Mesenchymal stem cell (in vitro differentiated cells and primary cell): Measurements from ENCODE around the gene SPATA24.

Experiments used
- DNase-seq: peaks from one replicate; pipeline ENCODE4 v3.0.0-alpha.2; 2013
- H2AFZ ChIP-seq: one replicate; pipeline ENCODE4 v1.6.1; 2013; ENCODE audit warnings: low read depth, mild to moderate bottlenecking, control low read depth, inconsistent platforms, low read length, moderate library complexity
- H2AK5ac ChIP-seq: 2 replicates; pipeline ENCODE4 v1.6.1; 2013; ENCODE audit warnings: low read length, moderate library complexity, mild to moderate bottlenecking, inconsistent platforms; ENCODE audit not compliant: severe bottlenecking
- H2BK120ac ChIP-seq: one replicate; pipeline ENCODE4 v1.6.1; 2013; ENCODE audit warnings: low read depth, mild to moderate bottlenecking, inconsistent platforms, low read length, moderate library complexity
- H2BK12ac ChIP-seq, 2 experiments: one replicate each; pipeline ENCODE4 v1.6.1; 2013; ENCODE audit warnings: inconsistent platforms in 2 of 2, low read length in 2 of 2, mild to moderate bottlenecking in 2 of 2, moderate library complexity in 2 of 2, control low read depth in 1 of 2
- H2BK15ac ChIP-seq: one replicate; pipeline ENCODE4 v1.6.1; 2013; ENCODE audit warnings: mild to moderate bottlenecking, low read depth, inconsistent platforms; ENCODE audit not compliant: poor library complexity, severe bottlenecking
- H2BK5ac ChIP-seq: 2 replicates; pipeline ENCODE4 v1.6.1; 2013; ENCODE audit warnings: low read depth, mild to moderate bottlenecking, low read length, control low read depth, inconsistent platforms; ENCODE audit not compliant: poor library complexity, severe bottlenecking
- H3K14ac ChIP-seq, 2 experiments: one replicate each; pipeline ENCODE4 v1.6.1; 2013; ENCODE audit warnings: inconsistent platforms in 2 of 2, low read length in 2 of 2, control low read depth in 1 of 2, mild to moderate bottlenecking in 1 of 2, moderate library complexity in 1 of 2
- H3K18ac ChIP-seq, 2 experiments: one replicate each; pipeline ENCODE4 v1.6.1; 2013; ENCODE audit warnings: inconsistent platforms in 2 of 2, low read length in 2 of 2, control low read depth in 1 of 2, low read depth in 1 of 2, mild to moderate bottlenecking in 1 of 2
- H3K23ac ChIP-seq, 2 experiments: one replicate each; pipeline ENCODE4 v1.6.1; 2013; ENCODE audit warnings: inconsistent platforms in 2 of 2, low read length in 2 of 2, mild to moderate bottlenecking in 2 of 2, moderate library complexity in 2 of 2, control low read depth in 1 of 2
- H3K27ac ChIP-seq: 2 replicates; pipeline ENCODE4 v1.5.1; 2013; ENCODE audit warnings: mild to moderate bottlenecking, moderate library complexity, low read length, control low read depth, inconsistent platforms; ENCODE audit not compliant: poor library complexity, severe bottlenecking
- H3K27me3 ChIP-seq, 2 experiments: 2 replicates each; pipeline versions ENCODE4 v1.6.1 to v1.7.0; 2013; ENCODE audit warnings: low read length in 2 of 2, mild to moderate bottlenecking in 2 of 2, moderate library complexity in 2 of 2, control low read depth in 1 of 2, inconsistent platforms in 1 of 2; ENCODE audit not compliant: control insufficient read depth in 1 of 2, insufficient read depth in 1 of 2
- H3K36me3 ChIP-seq, 2 experiments: 2 replicates each; pipeline versions ENCODE4 v1.6.1 to v1.7.0; 2013; ENCODE audit warnings: low read length in 2 of 2, control low read depth in 1 of 2, inconsistent platforms in 1 of 2, low read depth in 1 of 2, mild to moderate bottlenecking in 1 of 2; ENCODE audit not compliant: insufficient read depth in 2 of 2, control insufficient read depth in 1 of 2
- H3K4ac ChIP-seq, 2 experiments: one replicate each; pipeline ENCODE4 v1.6.1; 2013; ENCODE audit warnings: inconsistent platforms in 2 of 2, low read length in 2 of 2, mild to moderate bottlenecking in 2 of 2, moderate library complexity in 2 of 2, control low read depth in 1 of 2, low read depth in 1 of 2
- H3K4me1 ChIP-seq: 2 replicates; pipeline ENCODE4 v1.6.1; 2013; ENCODE audit warnings: low read depth, low read length, control low read depth; ENCODE audit not compliant: control insufficient read depth, insufficient read depth
- H3K4me2 ChIP-seq: 2 replicates; pipeline ENCODE4 v1.6.1; 2013; ENCODE audit warnings: low read length, mild to moderate bottlenecking, inconsistent platforms; ENCODE audit not compliant: poor library complexity, severe bottlenecking
- H3K4me3 ChIP-seq, 2 experiments: 2 replicates each; pipeline versions ENCODE4 v1.5.1 to v1.7.0; 2013; ENCODE audit warnings: low read length in 2 of 2, mild to moderate bottlenecking in 2 of 2, control low read depth in 1 of 2, low read depth in 1 of 2; ENCODE audit not compliant: insufficient read depth in 1 of 2
- H3K79me1 ChIP-seq: replicated peaks from 2 replicates; pipeline ENCODE4 v1.6.1; 2013; ENCODE audit warnings: mild to moderate bottlenecking, control low read depth, low read length, inconsistent platforms; ENCODE audit not compliant: poor library complexity, severe bottlenecking
- H3K9ac ChIP-seq: 2 replicates; pipeline ENCODE4 v1.7.0; 2013; ENCODE audit warnings: mild to moderate bottlenecking, low read length, moderate library complexity
- H3K9me3 ChIP-seq: 2 replicates; pipeline ENCODE4 v1.7.0; 2013; ENCODE audit warnings: mild to moderate bottlenecking, low read length; ENCODE audit not compliant: control insufficient read depth
- H4K8ac ChIP-seq: one replicate; pipeline ENCODE4 v1.6.1; 2013; ENCODE audit warnings: inconsistent platforms, mild to moderate bottlenecking, low read length, moderate library complexity
- H4K91ac ChIP-seq: one replicate; pipeline ENCODE4 v1.6.1; 2013; ENCODE audit warnings: mild to moderate bottlenecking, low read length, inconsistent platforms
- WGBS: methylation state at CpG from one replicate; pipeline ENCODE4 v1.1.7; 2013; ENCODE audit warnings: mixed read lengths; 5-methylcytosine and 5-hydroxymethylcytosine counted together

SPATA24 gene

GRCh38 chr5:139408191-139408590 lies 4.3 kb upstream of the SPATA24 start:
- Histone ChIP-seq H3K9ac (no peak overlapping the region), H3K14ac (no peak overlapping the region), H2BK12ac (no peak overlapping the region), H2BK120ac (no peak overlapping the region), H2AK5ac (no peak overlapping the region), H3K18ac (no peak overlapping the region), H3K4me1 (peaks cover 4% of the 10 kb centered on the region), H3K4me3 (no peak overlapping the region), H3K36me3 (peaks cover 7 to 9% of the 10 kb centered on the region in 2 experiments), H2BK5ac (no peak overlapping the region), H4K8ac (no peak overlapping the region), H3K27ac (no peak overlapping the region), H3K79me1 (no peaks in the 10 kb centered on the region), H3K23ac (no peak overlapping the region), H4K91ac (no peak overlapping the region), H3K9me3 (no peaks in the 10 kb centered on the region), H2BK15ac (no peak overlapping the region), H3K4ac (no peak overlapping the region), H2AFZ (no peak overlapping the region), H3K4me2 (no peak overlapping the region), H3K27me3 (no peaks in the 10 kb centered on the region)
- no peak for DNase-seq
- 93% methylated on average over 7 of the region's 7 CpGs for WGBS

GRCh38 chr5:139407517-139407916 lies 3.6 kb upstream of the SPATA24 start:
- Histone ChIP-seq H3K4me2 (no peak overlapping the region), H3K4me3 (no peak overlapping the region), H2AK5ac (no peak overlapping the region), H3K4ac (no peak overlapping the region), H3K79me1 (peaks cover 4% of the 10 kb centered on the region), H3K4me1 (peaks cover 7% of the 10 kb centered on the region), H3K27me3 (no peaks in the 10 kb centered on the region), H2BK15ac (no peak overlapping the region), H4K91ac (no peak overlapping the region), H3K9me3 (no peaks in the 10 kb centered on the region), H3K18ac (no peak overlapping the region), H3K36me3 (peaks cover under 1 to 6% of the 10 kb centered on the region in 2 experiments), H2BK12ac (no peak overlapping the region), H3K14ac (no peak overlapping the region), H2AFZ (no peak overlapping the region), H2BK5ac (no peak overlapping the region), H2BK120ac (no peak overlapping the region), H3K23ac (no peak overlapping the region), H4K8ac (no peak overlapping the region), H3K9ac (no peak overlapping the region), H3K27ac (no peak overlapping the region)
- DNase-seq = no peak

DNA sequence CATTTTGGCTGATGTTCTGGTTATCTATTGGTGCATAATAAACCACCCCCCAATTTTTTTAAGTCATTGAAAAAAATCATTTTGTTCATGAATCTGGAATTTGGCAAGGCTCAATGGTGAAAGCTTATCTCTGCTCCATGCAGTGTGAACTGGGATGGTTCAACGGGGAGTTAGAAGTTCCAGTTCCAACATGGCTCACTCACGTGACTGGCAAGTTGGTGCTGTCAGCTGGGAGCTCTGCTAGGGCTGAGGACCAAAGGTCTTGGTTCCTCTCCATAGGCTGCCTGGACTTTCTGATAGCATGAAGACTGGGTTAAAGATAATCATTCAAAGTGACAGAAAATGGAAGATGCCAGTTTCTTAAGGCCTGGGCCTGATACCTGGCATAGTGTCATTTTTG lies 3.1 kb upstream of the SPATA24 start:
- no peak overlapping the region for H2BK5ac ChIP-seq
- H3K14ac ChIP-seq = no peak overlapping the region
- WGBS = 95% methylated on average over 2 of the region's 2 CpGs
- H4K8ac ChIP-seq = no peak overlapping the region
- no peak overlapping the region for H3K27ac ChIP-seq
- no peak overlapping the region for H3K4me2 ChIP-seq
- H3K4me1 ChIP-seq = peaks cover 7% of the 10 kb centered on the region
- no peak overlapping the region for H2AFZ ChIP-seq
- peaks cover 0 to 1% of the 10 kb centered on the region in 2 experiments for H3K36me3 ChIP-seq
- H3K23ac ChIP-seq = no peak overlapping the region
- H3K4ac ChIP-seq = no peak overlapping the region
- H2AK5ac ChIP-seq = no peak overlapping the region
- DNase-seq = no peak
- H3K79me1 ChIP-seq = peaks cover 6% of the 10 kb centered on the region
- no peak overlapping the region for H3K18ac ChIP-seq
- H3K9me3 ChIP-seq = no peaks in the 10 kb centered on the region
- no peaks in the 10 kb centered on the region for H3K27me3 ChIP-seq
- H4K91ac ChIP-seq = no peak overlapping the region
- H3K9ac ChIP-seq = no peak overlapping the region
- H2BK120ac ChIP-seq = no peak overlapping the region
- H2BK12ac ChIP-seq = no peak overlapping the region
- H2BK15ac ChIP-seq = no peak overlapping the region
- no peak overlapping the region for H3K4me3 ChIP-seq

- Histone ChIP-seq H3K79me1 (peaks cover 7% of the 10 kb centered on the region), H2BK5ac (no peak overlapping the region)
Measured at GRCh38 chr5:139404484-139404840, 573 bp upstream of the SPATA24 start.

More at GRCh38 chr5:139404484-139404840, 573 bp upstream of the SPATA24 start:
- peak overlapping the region in 1 of 2 experiments; percentile 83 for H3K4me3 ChIP-seq
- H3K27me3 ChIP-seq = no peaks in the 10 kb centered on the region
- no peak overlapping the region for H2AFZ ChIP-seq
- H3K36me3 ChIP-seq = peaks cover 7 to 18% of the 10 kb centered on the region in 2 experiments
- peak overlapping the region in 1 of 2 experiments; percentile 6 for H3K18ac ChIP-seq
- H2BK120ac ChIP-seq = no peak overlapping the region
- H3K4me1 ChIP-seq = peaks cover 7% of the 10 kb centered on the region
- H3K23ac ChIP-seq = no peak overlapping the region
- H4K91ac ChIP-seq = no peak overlapping the region
- H3K4ac ChIP-seq = peak overlapping the region in 1 of 2 experiments; percentile 40
- H3K9ac ChIP-seq = peak overlapping the region; percentile 90
- 83% methylated on average over 5 of the region's 5 CpGs for WGBS
- peak overlapping the region; percentile 55 for H3K4me2 ChIP-seq
- peak overlapping the region in 1 of 2 experiments; percentile 37 for H2BK12ac ChIP-seq
- no peak overlapping the region for H2BK15ac ChIP-seq
- DNase-seq = no peak
- H3K27ac ChIP-seq = peak overlapping the region; percentile 61
- H4K8ac ChIP-seq = peak overlapping the region; percentile 47
- no peaks in the 10 kb centered on the region for H3K9me3 ChIP-seq
- H2AK5ac ChIP-seq = no peak overlapping the region
- H3K14ac ChIP-seq = no peak overlapping the region
